Smooth muscle cell of the brain vasculature (primary cell): Measurements from ENCODE around the gene RAB41.
"Not testable (repeated sequence)": the region's sequence is repeated elsewhere in the genome, so short reads cannot be mapped to it uniquely, and the experiment has no call there.

Experiments used
- DNase-seq: peaks from one replicate; pipeline ENCODE4 v3.0.0-alpha.2; 2012; ENCODE audit warnings: low read depth, low spot score

Gene RAB41

DNA sequence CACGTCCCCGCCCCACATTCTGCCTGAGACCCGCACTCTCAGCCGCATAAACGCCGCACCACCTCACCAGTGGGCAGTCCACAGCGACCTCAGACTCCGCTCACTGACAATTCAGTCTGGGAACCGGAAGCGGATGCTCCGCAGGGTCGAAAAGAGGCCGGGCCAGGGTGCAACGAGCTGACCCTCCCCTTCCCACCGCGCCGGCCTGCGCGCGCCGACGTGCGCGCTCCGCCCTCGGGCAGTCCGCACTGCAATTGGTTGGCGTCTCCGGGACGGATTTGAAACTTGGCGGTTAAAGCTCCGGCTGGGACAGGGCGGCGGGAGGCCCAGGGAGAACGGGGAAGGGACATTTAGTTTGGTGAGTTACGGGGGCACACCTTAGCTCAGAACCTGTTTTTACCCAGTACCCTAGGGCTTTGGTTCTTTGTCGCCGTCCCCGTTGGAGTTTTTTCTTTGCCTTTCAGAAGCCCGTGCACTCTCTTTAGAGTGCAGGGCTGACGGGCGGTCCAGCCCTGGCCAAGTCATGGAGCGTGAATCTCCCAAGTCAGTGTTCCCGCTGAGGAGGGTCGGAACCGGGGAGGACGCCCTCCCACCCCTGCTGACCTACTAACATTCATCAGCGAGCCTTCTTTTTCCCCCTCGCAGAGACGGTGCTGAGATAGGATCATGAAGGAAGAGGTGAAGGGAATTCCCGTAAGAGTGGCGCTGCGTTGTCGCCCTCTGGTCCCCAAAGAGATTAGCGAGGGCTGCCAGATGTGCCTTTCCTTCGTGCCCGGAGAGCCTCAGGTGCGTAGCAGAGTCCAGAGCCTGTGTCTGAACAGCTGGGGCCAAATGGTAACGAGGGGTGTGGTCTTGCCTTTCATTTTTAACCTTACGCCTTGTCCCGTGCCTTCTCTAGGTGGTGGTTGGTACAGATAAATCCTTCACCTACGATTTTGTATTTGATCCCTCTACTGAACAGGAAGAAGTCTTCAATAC lies 8.1 kb downstream of the RAB41 start, which contains the start of the genes KIF4A and PDZD11:
KIF4A (plus strand) TSS at position 312 of the 978 bp plus-strand sequence; CDS start at position 667, 355 bp downstream.
PDZD11 (minus strand) TSS at position 135 of the 978 bp plus-strand sequence. CDS start 586 bp downstream, outside the sequence.
- DNase-seq, result peak; percentile 40

DNA sequence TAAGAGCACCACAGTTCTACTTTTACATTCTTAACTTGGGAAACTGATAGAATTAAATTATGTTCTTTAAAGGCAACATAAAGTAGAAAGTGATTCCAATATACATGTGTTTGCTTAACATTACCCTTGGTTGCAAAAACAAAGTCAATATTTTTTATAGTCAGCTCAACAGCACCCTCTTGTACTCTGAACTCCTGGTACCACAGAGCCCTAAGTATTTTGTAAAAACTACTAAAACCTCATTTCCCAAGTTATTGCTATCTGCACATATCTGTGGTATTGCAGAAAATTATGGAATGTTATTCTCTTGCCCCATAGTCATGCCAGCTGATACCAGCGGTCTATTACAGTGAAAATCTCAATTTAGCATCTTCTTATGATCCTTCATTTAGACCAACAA lies 10.8 kb downstream of the RAB41 start:
- no peak for DNase-seq

DNA sequence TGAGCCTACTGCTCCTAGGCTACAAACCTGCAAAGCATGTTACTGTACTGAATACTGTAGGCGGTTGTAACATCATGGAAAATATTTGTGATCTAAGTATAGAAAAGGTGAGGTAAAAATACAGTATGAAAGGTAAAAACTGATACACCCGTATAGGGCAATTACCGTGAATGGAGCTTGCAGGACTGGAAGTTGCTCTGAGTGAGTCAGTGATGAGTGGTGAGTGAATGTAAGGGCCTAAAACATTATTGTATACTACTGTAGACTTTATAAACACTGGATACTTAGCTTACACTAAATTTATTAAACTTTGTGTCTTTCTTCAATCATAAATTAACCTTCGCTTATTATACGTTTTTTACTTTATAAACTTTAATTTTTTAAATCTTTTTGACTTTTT lies 11.6 kb downstream of the RAB41 start:
- DNase-seq, result no peak

DNA sequence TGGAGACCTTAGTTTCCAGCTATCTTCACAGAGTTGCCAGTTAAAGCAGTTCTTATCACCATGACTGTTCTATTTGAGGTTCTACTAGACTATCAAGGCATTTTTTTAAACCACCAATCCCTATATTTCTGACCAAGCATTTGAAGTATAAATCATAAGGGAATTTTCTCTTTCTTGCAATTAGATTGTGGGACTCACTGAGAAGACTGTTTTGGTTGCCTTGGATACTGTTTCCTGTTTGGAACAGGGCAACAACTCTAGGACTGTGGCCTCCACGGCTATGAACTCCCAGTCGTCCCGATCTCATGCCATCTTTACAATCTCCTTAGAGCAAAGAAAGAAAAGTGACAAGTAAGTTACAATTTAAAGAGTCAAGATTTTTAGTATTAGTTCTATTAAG lies 19.7 kb downstream of the RAB41 start:
- no peak for DNase-seq

DNA sequence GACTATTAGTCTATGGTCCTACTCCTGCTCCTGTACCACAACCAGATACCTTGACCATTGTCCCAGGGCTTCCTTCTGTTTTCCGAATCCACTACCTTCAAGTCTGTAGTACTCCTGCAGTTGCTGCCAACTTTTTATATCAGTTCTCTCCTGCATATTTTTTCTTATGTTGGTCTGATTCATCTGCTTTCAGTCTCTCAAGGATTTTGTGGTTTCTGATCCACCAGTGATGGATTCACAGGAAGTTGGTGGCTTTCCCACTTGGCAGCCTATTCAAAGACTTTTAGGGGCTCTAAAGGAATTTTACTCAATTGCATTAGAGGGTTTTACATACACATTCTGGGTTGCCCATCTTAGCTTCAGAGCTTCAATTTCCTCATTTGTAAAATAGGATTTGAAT lies 31.5 kb downstream of the RAB41 start:
- DNase-seq, result no peak

DNA sequence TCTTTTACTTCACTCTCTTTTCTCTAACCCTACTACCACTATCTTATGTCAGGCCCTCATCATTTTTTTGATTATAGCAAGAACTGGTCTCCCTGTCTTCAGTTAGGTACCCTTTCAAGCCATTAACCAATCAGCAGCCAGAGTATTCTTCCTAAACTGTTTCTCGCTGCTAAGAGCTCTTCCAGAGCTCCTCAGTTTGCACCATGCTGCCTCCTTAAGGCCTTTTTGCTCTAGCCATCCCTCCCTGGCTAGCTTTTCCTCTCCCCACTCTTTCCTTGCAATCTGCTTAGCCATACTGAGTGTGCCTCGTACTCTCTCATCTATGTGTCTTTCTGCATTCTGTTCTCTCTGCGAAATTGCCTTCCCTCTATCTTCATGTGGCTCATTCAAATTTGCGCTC lies 40.8 kb downstream of the RAB41 start:
- no peak for DNase-seq

DNA sequence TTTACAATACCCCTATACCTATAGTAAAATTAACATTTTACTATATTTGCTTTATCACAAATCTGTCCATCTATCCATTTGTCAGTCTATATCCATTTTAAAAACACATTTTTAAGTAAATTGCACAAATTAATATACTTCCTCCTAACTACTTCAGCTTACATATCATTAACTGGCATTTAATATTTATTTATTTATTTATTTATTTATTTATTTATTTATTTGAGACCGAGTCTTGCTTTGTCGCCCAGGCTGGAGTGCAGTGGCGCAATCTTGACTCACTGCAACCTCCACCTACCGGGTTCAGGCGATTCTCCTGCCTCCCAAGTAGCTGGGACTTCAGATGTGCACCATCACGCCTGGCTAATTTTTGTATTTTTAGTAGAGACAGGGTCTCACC lies 41.7 kb downstream of the RAB41 start:
- not testable (repeated sequence) for DNase-seq

DNA sequence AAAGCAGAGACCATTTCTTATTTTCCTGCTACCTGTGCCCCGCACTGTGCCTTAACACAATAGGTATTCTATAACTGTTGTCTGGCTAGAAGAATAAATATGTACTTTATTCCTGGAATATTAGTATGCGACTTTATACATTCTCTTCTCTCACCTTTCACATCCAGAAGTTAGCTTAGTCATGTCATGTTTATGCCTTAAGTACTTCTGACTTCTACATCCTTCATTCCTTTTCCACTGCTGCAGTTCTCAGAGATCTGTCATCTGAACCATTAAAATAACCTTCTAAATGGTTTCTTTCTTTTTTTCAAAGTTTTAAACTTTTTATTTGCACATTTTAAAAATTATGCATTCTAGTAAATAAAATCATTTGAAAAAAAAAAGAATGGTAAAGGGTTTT lies 42.4 kb downstream of the RAB41 start:
- DNase-seq, result no peak

DNA sequence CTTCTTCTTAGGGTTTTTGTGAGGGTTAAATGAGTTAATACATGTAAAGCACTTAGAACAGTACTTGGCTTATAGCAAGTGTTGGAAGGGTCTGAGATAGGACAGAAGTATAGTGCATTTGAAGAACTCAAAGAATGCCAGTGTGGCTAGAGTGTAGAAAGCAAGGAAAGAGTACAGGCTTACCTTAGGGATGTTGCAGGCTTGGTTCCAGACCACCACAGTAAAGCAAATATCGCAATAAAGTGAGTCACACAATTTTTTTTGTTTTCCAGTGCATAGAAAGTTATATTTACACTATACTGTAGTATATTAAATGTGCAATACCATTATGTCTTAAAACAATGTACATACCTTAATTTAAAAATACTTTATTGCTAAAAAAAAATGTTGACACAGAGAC lies 49.2 kb downstream of the RAB41 start:
- DNase-seq, result no peak

DNA sequence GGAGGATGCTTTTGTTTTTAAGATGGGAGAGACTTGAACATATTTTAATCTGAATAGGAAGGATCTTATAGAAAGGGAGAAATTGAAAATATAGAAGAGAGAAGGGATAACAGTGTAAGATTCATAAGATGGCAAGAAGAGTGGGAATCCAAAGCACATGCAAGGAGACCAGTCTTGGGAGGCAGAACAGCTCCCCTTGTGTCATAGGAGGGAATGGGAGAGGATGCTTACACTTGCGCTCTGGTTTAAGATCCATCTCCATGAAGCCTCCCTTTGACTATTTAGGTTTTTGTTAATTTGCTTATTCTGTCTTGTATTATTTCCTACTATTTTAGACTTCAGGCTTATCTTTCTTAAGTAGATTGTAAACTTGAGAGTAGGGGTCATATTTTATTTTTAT lies 50.6 kb downstream of the RAB41 start:
- DNase-seq, result no peak
